Measurements from ENCODE around the gene TCAP.

DNA sequence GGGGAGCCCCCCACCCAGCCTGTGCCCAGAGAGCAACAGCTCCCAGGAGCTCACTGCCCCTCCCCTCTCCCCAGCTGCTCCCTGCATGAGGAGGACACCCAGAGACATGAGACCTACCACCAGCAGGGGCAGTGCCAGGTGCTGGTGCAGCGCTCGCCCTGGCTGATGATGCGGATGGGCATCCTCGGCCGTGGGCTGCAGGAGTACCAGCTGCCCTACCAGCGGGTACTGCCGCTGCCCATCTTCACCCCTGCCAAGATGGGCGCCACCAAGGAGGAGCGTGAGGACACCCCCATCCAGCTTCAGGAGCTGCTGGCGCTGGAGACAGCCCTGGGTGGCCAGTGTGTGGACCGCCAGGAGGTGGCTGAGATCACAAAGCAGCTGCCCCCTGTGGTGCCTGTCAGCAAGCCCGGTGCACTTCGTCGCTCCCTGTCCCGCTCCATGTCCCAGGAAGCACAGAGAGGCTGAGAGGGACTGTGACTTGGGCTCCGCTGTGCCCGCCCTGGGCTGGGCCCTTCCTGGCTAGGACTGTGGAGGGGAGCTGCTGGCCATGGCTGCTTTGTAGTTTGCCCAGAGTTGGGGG, 584 bp downstream of the TCAP start:
- TF ChIP-seq, protein P1, sequence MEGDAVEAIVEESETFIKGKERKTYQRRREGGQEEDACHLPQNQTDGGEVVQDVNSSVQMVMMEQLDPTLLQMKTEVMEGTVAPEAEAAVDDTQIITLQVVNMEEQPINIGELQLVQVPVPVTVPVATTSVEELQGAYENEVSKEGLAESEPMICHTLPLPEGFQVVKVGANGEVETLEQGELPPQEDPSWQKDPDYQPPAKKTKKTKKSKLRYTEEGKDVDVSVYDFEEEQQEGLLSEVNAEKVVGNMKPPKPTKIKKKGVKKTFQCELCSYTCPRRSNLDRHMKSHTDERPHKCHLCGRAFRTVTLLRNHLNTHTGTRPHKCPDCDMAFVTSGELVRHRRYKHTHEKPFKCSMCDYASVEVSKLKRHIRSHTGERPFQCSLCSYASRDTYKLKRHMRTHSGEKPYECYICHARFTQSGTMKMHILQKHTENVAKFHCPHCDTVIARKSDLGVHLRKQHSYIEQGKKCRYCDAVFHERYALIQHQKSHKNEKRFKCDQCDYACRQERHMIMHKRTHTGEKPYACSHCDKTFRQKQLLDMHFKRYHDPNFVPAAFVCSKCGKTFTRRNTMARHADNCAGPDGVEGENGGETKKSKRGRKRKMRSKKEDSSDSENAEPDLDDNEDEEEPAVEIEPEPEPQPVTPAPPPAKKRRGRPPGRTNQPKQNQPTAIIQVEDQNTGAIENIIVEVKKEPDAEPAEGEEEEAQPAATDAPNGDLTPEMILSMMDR (conservative IDR thresholded peaks at IDR 0.05 in 1 of 2, IDR thresholded peaks at IDR 0.05 in 1 of 2; ENCODE audit: extremely low read depth in 1 of 2, insufficient read depth in 1 of 2, low read depth in 1 of 2, low read length in 2 of 2) = no peak
- TF ChIP-seq EZH2 (IDR thresholded peaks at IDR 0.05; ENCODE audit: borderline replicate concordance, low read length) = no peak

Measured in mammary epithelial cell (primary cell).